ENCODE data around the gene DHFR2. TPM values are rescaled to one million over a fixed set of nuclear protein-coding genes. Genes with fewer than 3 reads are reported as not detected.

DHFR2 gene
- total RNA-seq, 4 donors from 2014 or later = 1.6 to 6.3 (median 4.0) TPM

- 96% methylated on average over 1 of the region's 1 CpG for WGBS
- no peak for DNase-seq (ENCODE audit: low spot score in 2 of 2)
- Histone ChIP-seq H3K36me3 (peaks cover 53% of the 10 kb centered on the region), H3K27me3 (no peaks in the 10 kb centered on the region), H3K27ac (no peak overlapping the region), H3K4me3 (no peak overlapping the region), H3K9me3 (no peaks in the 10 kb centered on the region), H3K4me1 (no peaks in the 10 kb centered on the region)
- TF ChIP-seq CTCF (IDR thresholded peaks at IDR 0.05) (no peak), EP300 (IDR thresholded peaks at IDR 0.05) (no peak)
Observed at GRCh38 chr3:94099311-94099710, 36.6 kb upstream of the DHFR2 start.

- no peak for TF ChIP-seq POLR2AphosphoS5 (IDR thresholded peaks at IDR 0.05)
- no peak for TF ChIP-seq CTCF (IDR thresholded peaks at IDR 0.05)
- H3K27me3 ChIP-seq = no peaks in the 10 kb centered on the region
- peaks cover 46% of the 10 kb centered on the region for H3K36me3 ChIP-seq
- no peak for DNase-seq (ENCODE audit: low spot score in 2 of 2)
- H3K27ac ChIP-seq = no peak overlapping the region
- no peak overlapping the region for H3K4me3 ChIP-seq
- no peaks in the 10 kb centered on the region for H3K4me1 ChIP-seq
- H3K9me3 ChIP-seq = no peaks in the 10 kb centered on the region
- 75% methylated on average over 3 of the region's 3 CpGs for WGBS
Observed at GRCh38 chr3:94098452-94098851, 35.7 kb upstream of the DHFR2 start.

- WGBS = 99% methylated on average over 2 of the region's 2 CpGs
- H3K36me3 ChIP-seq = peaks cover 40% of the 10 kb centered on the region
- DNase-seq (ENCODE audit: low spot score in 2 of 2) = no peak
- no peaks in the 10 kb centered on the region for H3K9me3 ChIP-seq
- no peak overlapping the region for H3K4me3 ChIP-seq
- H3K27me3 ChIP-seq = no peaks in the 10 kb centered on the region
- H3K27ac ChIP-seq = no peak overlapping the region
- no peaks in the 10 kb centered on the region for H3K4me1 ChIP-seq
- TF ChIP-seq POLR2AphosphoS5 (IDR thresholded peaks at IDR 0.05) (no peak), EP300 (IDR thresholded peaks at IDR 0.05) (no peak), CTCF (IDR thresholded peaks at IDR 0.05) (no peak), POLR2A (IDR thresholded peaks at IDR 0.05) (no peak)
Observed at GRCh38 chr3:94095111-94095510, 32.4 kb upstream of the DHFR2 start.

GRCh38 chr3:94093151-94093550, 30.4 kb upstream of the DHFR2 start:
- Histone ChIP-seq H3K27me3 (no peaks in the 10 kb centered on the region), H3K9me3 (no peaks in the 10 kb centered on the region), H3K4me1 (no peaks in the 10 kb centered on the region), H3K27ac (no peak overlapping the region), H3K36me3 (peaks cover 23% of the 10 kb centered on the region), H3K4me3 (no peak overlapping the region)
- 82% methylated on average over 1 of the region's 1 CpG for WGBS
- TF ChIP-seq POLR2AphosphoS5 (IDR thresholded peaks at IDR 0.05) = no peak
- no peak for TF ChIP-seq EP300 (IDR thresholded peaks at IDR 0.05)
- TF ChIP-seq POLR2A (IDR thresholded peaks at IDR 0.05) = no peak
- no peak for TF ChIP-seq CTCF (IDR thresholded peaks at IDR 0.05)
- no peak for DNase-seq (ENCODE audit: low spot score in 2 of 2)

- Histone ChIP-seq H3K9me3 (no peaks in the 10 kb centered on the region), H3K36me3 (peaks cover 15% of the 10 kb centered on the region), H3K27me3 (no peaks in the 10 kb centered on the region), H3K4me1 (no peaks in the 10 kb centered on the region), H3K4me3 (no peak overlapping the region), H3K27ac (no peak overlapping the region)
- 100% methylated on average over 1 of the region's 1 CpG for WGBS
- no peak for DNase-seq (ENCODE audit: low spot score in 2 of 2)
- TF ChIP-seq CTCF (IDR thresholded peaks at IDR 0.05) (no peak), POLR2AphosphoS5 (IDR thresholded peaks at IDR 0.05) (no peak), EP300 (IDR thresholded peaks at IDR 0.05) (no peak), POLR2A (IDR thresholded peaks at IDR 0.05) (no peak)
Observed at GRCh38 chr3:94092086-94092485, 29.4 kb upstream of the DHFR2 start.

Measured in suprapubic skin (tissue), 4 donors.